AG04450 (cell line): ENCODE data around the gene C1orf56. TPM values are rescaled to one million over a fixed set of nuclear protein-coding genes. Genes with fewer than 3 reads are reported as not detected.

Experiments
- CTCF ChIA-PET: fragments of 300-600, 350-600 bp; formaldehyde crosslinking; extraction: SDS; loops from one replicate; lab custom pipeline; 2022; ENCODE audit warnings: antibody characterized with exemption, inconsistent platforms; lab: Charles Lee
- POLR2A ChIA-PET: fragments of 350-600 bp; formaldehyde crosslinking; extraction: SDS; loops from one replicate; lab custom pipeline; 2021; ENCODE audit warnings: antibody characterized with exemption, inconsistent platforms; lab: Yijun Ruan, JAX
- DNase-seq: peaks from one replicate; pipeline ENCODE4 v3.0.0-alpha.2; 2011; ENCODE audit warnings: low read depth, low spot score
- H3K27ac ChIP-seq: one replicate; pipeline ENCODE4 v1.5.1; 2012; ENCODE audit warnings: low read depth, low read length, control low read depth
- H3K27me3 ChIP-seq: one replicate; pipeline ENCODE4 v1.6.0; 2012; ENCODE audit warnings: low read length; ENCODE audit not compliant: control insufficient read depth, insufficient read depth
- H3K4me3 ChIP-seq: 2 replicates; pipeline ENCODE4 v1.5.1; 2011; ENCODE audit warnings: mild to moderate bottlenecking, low read depth, low read length, control low read depth
- H3K9me3 ChIP-seq: 2 replicates; pipeline ENCODE4 v1.5.1; 2012; ENCODE audit warnings: low read length; ENCODE audit not compliant: control insufficient read depth, insufficient read depth
- polyA plus RNA-seq: library from polyadenylated mRNA; depleted of rRNA; stranded (reverse); fragments of >200 nt; gene quantifications from 2 replicates; pipeline ENCODE4 v1.2.3, GENCODE V29; 2011
- TF ChIP-seq, protein P1 (sequence below): IDR thresholded peaks from 2 replicates; pipeline ENCODE4 v1.5.1; 2011; ENCODE audit warnings: low read depth, low read length, control low read depth, inconsistent platforms

C1orf56 gene
- polyA plus RNA-seq, 1 experiment, result 1.3 TPM

- ChIA-PET POLR2A (interaction anchor here (1.6 kb wide), 1 partner anchor 19 kb away, joined by 3 read pairs; no protein-coding TSS in a partner anchor), CTCF (no interaction called here)
- TF ChIP-seq, protein P1, sequence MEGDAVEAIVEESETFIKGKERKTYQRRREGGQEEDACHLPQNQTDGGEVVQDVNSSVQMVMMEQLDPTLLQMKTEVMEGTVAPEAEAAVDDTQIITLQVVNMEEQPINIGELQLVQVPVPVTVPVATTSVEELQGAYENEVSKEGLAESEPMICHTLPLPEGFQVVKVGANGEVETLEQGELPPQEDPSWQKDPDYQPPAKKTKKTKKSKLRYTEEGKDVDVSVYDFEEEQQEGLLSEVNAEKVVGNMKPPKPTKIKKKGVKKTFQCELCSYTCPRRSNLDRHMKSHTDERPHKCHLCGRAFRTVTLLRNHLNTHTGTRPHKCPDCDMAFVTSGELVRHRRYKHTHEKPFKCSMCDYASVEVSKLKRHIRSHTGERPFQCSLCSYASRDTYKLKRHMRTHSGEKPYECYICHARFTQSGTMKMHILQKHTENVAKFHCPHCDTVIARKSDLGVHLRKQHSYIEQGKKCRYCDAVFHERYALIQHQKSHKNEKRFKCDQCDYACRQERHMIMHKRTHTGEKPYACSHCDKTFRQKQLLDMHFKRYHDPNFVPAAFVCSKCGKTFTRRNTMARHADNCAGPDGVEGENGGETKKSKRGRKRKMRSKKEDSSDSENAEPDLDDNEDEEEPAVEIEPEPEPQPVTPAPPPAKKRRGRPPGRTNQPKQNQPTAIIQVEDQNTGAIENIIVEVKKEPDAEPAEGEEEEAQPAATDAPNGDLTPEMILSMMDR, result no peak
- H3K27me3 ChIP-seq, result no peaks in the 10 kb centered on the region
- no peak for DNase-seq
- no peak overlapping the region for H3K4me3 ChIP-seq
- no peaks in the 10 kb centered on the region; the same call in 1 of the 2 replicates for H3K9me3 ChIP-seq
- H3K27ac ChIP-seq, result no peak overlapping the region
These were observed 4.4 kb upstream of the C1orf56 start for GRCh38 chr1:151043163-151043562.

DNA sequence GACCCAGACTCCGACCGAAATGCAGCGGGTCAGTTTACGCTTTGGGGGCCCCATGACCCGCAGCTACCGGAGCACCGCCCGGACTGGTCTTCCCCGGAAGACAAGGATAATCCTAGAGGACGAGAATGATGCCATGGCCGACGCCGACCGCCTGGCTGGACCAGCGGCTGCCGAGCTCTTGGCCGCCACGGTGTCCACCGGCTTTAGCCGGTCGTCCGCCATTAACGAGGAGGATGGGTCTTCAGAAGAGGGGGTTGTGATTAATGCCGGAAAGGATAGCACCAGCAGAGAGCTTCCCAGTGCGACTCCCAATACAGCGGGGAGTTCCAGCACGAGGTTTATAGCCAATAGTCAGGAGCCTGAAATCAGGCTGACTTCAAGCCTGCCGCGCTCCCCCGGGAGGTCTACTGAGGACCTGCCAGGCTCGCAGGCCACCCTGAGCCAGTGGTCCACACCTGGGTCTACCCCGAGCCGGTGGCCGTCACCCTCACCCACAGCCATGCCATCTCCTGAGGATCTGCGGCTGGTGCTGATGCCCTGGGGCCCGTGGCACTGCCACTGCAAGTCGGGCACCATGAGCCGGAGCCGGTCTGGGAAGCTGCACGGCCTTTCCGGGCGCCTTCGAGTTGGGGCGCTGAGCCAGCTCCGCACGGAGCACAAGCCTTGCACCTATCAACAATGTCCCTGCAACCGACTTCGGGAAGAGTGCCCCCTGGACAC lies 534 bp downstream of the C1orf56 start:
- ChIA-PET CTCF (interaction anchor here (0.6 to 1.9 kb wide), 8 partner anchors 9 to 710 kb away, joined by 3 to 8 read pairs (median 4); partner anchors contain the start of genes CDC42SE1 and MINDY1), POLR2A (interaction anchor here (0.6 to 3.2 kb wide), 5 partner anchors 10 to 389 kb away, joined by 3 to 24 read pairs (median 6); partner anchors contain the start of gene CDC42SE1)

GRCh38 chr1:151048645-151049032 lies 1.1 kb downstream of the C1orf56 start:
- no peak for DNase-seq
- Histone ChIP-seq H3K4me3 (peak overlapping the region; percentile 78), H3K27ac (peak overlapping the region; percentile 39), H3K9me3 (no peaks in the 10 kb centered on the region; the same call in 1 of the 2 replicates), H3K27me3 (no peaks in the 10 kb centered on the region)
- CTCF ChIA-PET, result interaction anchor here (0.6 to 1.9 kb wide), 7 partner anchors 8 to 710 kb away, joined by 3 to 8 read pairs (median 4); partner anchors contain the start of gene MINDY1
- TF ChIP-seq, protein P1, result no peak
- POLR2A ChIA-PET, result interaction anchor here (0.6 to 3.2 kb wide), 5 partner anchors 9 to 469 kb away, joined by 3 to 24 read pairs (median 4); partner anchors contain the start of gene CDC42SE1

More for the DNA sequence above, 534 bp downstream of the C1orf56 start:
- Histone ChIP-seq H3K27ac (peak overlapping the region; percentile 68), H3K9me3 (no peaks in the 10 kb centered on the region; the same call in 1 of the 2 replicates), H3K27me3 (no peaks in the 10 kb centered on the region), H3K4me3 (peak overlapping the region; percentile 78)
- TF ChIP-seq, protein P1, result peak; percentile 61
- DNase-seq, result no peak

- Histone ChIP-seq H3K4me3 (no peak overlapping the region), H3K27me3 (no peaks in the 10 kb centered on the region), H3K9me3 (no peaks in the 10 kb centered on the region; the same call in 1 of the 2 replicates), H3K27ac (no peak overlapping the region)
- DNase-seq, result no peak
- CTCF ChIA-PET, result interaction anchor here (0.5 to 1.6 kb wide), 5 partner anchors 10 to 79 kb away, joined by 3 to 5 read pairs (median 5); partner anchors contain the start of genes CDC42SE1 and MLLT11
- POLR2A ChIA-PET, result interaction anchor here (1.0 to 3.2 kb wide), 3 partner anchors 9 to 470 kb away, joined by 3 to 24 read pairs (median 3); partner anchors contain the start of genes CDC42SE1 and MLLT11
- TF ChIP-seq, protein P1, result no peak
These were observed 1.9 kb downstream of the C1orf56 start for GRCh38 chr1:151049458-151049857.
